ENCODE data around the gene DOK4. TPM values are rescaled to one million over a fixed set of nuclear protein-coding genes. Genes with fewer than 3 reads are reported as not detected.
"Not testable (repeated sequence)": the region's sequence is repeated elsewhere in the genome, so short reads cannot be mapped to it uniquely, and the experiment has no call there.

DOK4 gene
- total RNA-seq, 2 experiments from 2014 or later: 4.8 to 6.4 TPM

- peaks cover 50% of the 10 kb centered on the region for H3K36me3 Mint-ChIP-seq (ENCODE audit: low read depth)
- ATAC-seq (no peak), DNase-seq (no peak)
- peaks cover 29% of the 10 kb centered on the region for H3K4me1 Mint-ChIP-seq (ENCODE audit: low read depth)
- H3K4me3 Mint-ChIP-seq: no peak overlapping the region
- no peak overlapping the region for H3K27ac Mint-ChIP-seq
- POLR2A ChIA-PET: interaction anchor here (0.9 to 1.6 kb wide), 3 partner anchors 9 to 17 kb away, joined by 3 to 6 read pairs (median 4); partner anchors contain the start of genes CIAPIN1 and COQ9
- H3K9me3 Mint-ChIP-seq (ENCODE audit: insufficient read depth): no peaks in the 10 kb centered on the region
- CTCF ChIA-PET: interaction anchor here (1.2 to 6.6 kb wide), 4 partner anchors 11 to 164 kb away, joined by 4 to 63 read pairs (median 20); partner anchors contain the start of gene DOK4
- H3K27me3 Mint-ChIP-seq (ENCODE audit: low read depth): no peaks in the 10 kb centered on the region
These were observed 21.8 kb downstream of the DOK4 start for GRCh38 chr16:57464523-57464922.

GRCh38 chr16:57462978-57463362 lies 23.3 kb downstream of the DOK4 start:
- ATAC-seq (peak; percentile 55), DNase-seq (no peak)
- peaks cover 41% of the 10 kb centered on the region for H3K36me3 Mint-ChIP-seq (ENCODE audit: low read depth)
- no peaks in the 10 kb centered on the region for H3K9me3 Mint-ChIP-seq (ENCODE audit: insufficient read depth)
- POLR2A ChIA-PET: interaction anchor here (1.0 to 2.4 kb wide), 8 partner anchors 8 to 80 kb away, joined by 4 to 20 read pairs (median 6); partner anchors contain the start of genes ADGRG5, CIAPIN1, COQ9 and DOK4
- no peaks in the 10 kb centered on the region for H3K27me3 Mint-ChIP-seq (ENCODE audit: low read depth)
- peak overlapping the region; percentile 100 for H3K27ac Mint-ChIP-seq
- CTCF ChIA-PET: interaction anchor here (0.6 to 6.6 kb wide), 23 partner anchors 8 to 159 kb away, joined by 3 to 63 read pairs (median 6); partner anchors contain the start of genes ADGRG5, CIAPIN1, COQ9 and DOK4
- H3K4me1 Mint-ChIP-seq (ENCODE audit: low read depth): peaks cover 29% of the 10 kb centered on the region
- H3K4me3 Mint-ChIP-seq: peak overlapping the region; percentile 100

GRCh38 chr16:57462209-57462977 lies 23.9 kb downstream of the DOK4 start, which contains the start of gene POLR2C:
POLR2C (plus strand) TSS chr16:57462679; CDS start chr16:57462725, 46 bp downstream.
- Mint-ChIP-seq H3K9me3 (ENCODE audit: insufficient read depth) (no peaks in the 10 kb centered on the region), H3K36me3 (ENCODE audit: low read depth) (peaks cover 40% of the 10 kb centered on the region), H3K27ac (peak within 1 kb of the TSS; percentile 100), H3K4me1 (ENCODE audit: low read depth) (peaks cover 29% of the 10 kb centered on the region), H3K4me3 (peak within 1 kb of the TSS; percentile 100), H3K27me3 (ENCODE audit: low read depth) (no peaks in the 10 kb centered on the region)
- CTCF ChIA-PET: interaction anchor here (0.6 to 6.6 kb wide), 28 partner anchors 9 to 273 kb away, joined by 3 to 63 read pairs (median 6); partner anchors contain the start of genes ADGRG5, CIAPIN1, COQ9 and DOK4
- ATAC-seq (peak; percentile 97), DNase-seq (peak; percentile 95)
- POLR2A ChIA-PET: interaction anchor here (0.6 to 2.4 kb wide), 13 partner anchors 9 to 160 kb away, joined by 3 to 20 read pairs (median 5); partner anchors contain the start of genes ADGRG5, CIAPIN1, COQ9 and DOK4

- POLR2A ChIA-PET: no interaction called here
- no peaks in the 10 kb centered on the region for H3K27me3 Mint-ChIP-seq (ENCODE audit: low read depth)
- CTCF ChIA-PET: interaction anchor here (1.1 kb wide), 2 partner anchors 9 to 10 kb away, joined by 3 to 5 read pairs; partner anchors contain the start of gene POLR2C
- H3K36me3 Mint-ChIP-seq (ENCODE audit: low read depth): peaks cover 50% of the 10 kb centered on the region
- H3K9me3 Mint-ChIP-seq (ENCODE audit: insufficient read depth): no peaks in the 10 kb centered on the region
- no peak overlapping the region for H3K27ac Mint-ChIP-seq
- H3K4me1 Mint-ChIP-seq (ENCODE audit: low read depth): peaks cover 14% of the 10 kb centered on the region
- ATAC-seq (no peak), DNase-seq (no peak)
- H3K4me3 Mint-ChIP-seq: no peak overlapping the region
These were observed 34.3 kb downstream of the DOK4 start for GRCh38 chr16:57452021-57452420.

GRCh38 chr16:57447186-57447962 lies 38.9 kb downstream of the DOK4 start, which contains the start of the genes CIAPIN1 and COQ9:
CIAPIN1 (minus strand) TSS chr16:57447385; CDS start chr16:57440928, 6,457 bp downstream.
COQ9 (plus strand) TSS chr16:57447479; CDS start chr16:57447506, 27 bp downstream.
- DNase-seq (peak; percentile 96), ATAC-seq (peak; percentile 99)
- H3K4me3 Mint-ChIP-seq: peak within 1 kb of the TSS; percentile 93
- CTCF ChIA-PET: interaction anchor here (0.9 to 4.3 kb wide), 14 partner anchors 9 to 201 kb away, joined by 3 to 38 read pairs (median 4); partner anchors contain the start of genes ADGRG5 and POLR2C
- no peaks in the 10 kb centered on the region for H3K9me3 Mint-ChIP-seq (ENCODE audit: insufficient read depth)
- peak within 1 kb of the TSS; percentile 92 for H3K27ac Mint-ChIP-seq
- H3K27me3 Mint-ChIP-seq (ENCODE audit: low read depth): no peaks in the 10 kb centered on the region
- POLR2A ChIA-PET: interaction anchor here (0.6 to 2.3 kb wide), 21 partner anchors 8 to 202 kb away, joined by 3 to 20 read pairs (median 4); partner anchors contain the start of genes ARL2BP, DOK4 and POLR2C
- peaks cover 27% of the 10 kb centered on the region for H3K36me3 Mint-ChIP-seq (ENCODE audit: low read depth)
- H3K4me1 Mint-ChIP-seq (ENCODE audit: low read depth): peaks cover 30% of the 10 kb centered on the region

DNA sequence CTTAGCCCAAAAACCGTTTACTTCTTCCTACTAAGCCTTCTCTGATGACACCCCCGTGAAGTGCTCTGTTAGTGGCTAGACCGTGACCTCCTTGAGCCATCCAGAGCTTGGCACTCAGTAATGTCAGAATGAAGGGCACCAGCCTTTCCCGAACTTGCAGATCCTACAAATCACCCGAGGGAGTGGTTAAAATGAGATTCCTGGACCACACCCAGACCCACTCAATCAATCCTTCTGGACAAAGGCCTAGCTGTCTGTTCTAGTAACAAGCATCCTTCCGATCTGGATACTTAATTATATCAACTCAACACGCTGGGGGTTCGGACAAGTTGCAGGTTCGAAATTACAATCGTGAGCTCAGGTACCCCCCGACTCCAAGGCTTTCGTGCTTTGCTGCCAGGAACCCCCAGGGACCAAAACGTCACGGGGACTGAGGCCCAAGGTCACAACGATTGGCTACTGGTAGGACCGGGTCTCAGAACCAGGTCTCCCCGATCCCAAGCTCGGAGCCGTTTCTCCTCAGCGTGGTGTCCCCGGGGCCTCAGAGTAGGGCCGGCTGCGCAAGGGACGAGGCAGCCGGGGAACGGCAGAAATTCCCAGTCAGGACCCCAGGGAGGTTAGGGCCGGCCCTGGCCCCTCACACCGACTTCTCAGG lies 39.6 kb downstream of the DOK4 start:
- ATAC-seq (peak; percentile 32), DNase-seq (peak; percentile 37)
- H3K27ac Mint-ChIP-seq: peak overlapping the region; percentile 92
- no peaks in the 10 kb centered on the region for H3K27me3 Mint-ChIP-seq (ENCODE audit: low read depth)
- POLR2A ChIA-PET: interaction anchor here (0.6 to 2.3 kb wide), 20 partner anchors 7 to 201 kb away, joined by 3 to 20 read pairs (median 4); partner anchors contain the start of genes ARL2BP, DOK4 and POLR2C
- peaks cover 25% of the 10 kb centered on the region for H3K36me3 Mint-ChIP-seq (ENCODE audit: low read depth)
- H3K4me1 Mint-ChIP-seq (ENCODE audit: low read depth): peaks cover 30% of the 10 kb centered on the region
- H3K4me3 Mint-ChIP-seq: peak overlapping the region; percentile 93
- H3K9me3 Mint-ChIP-seq (ENCODE audit: insufficient read depth): no peaks in the 10 kb centered on the region
- CTCF ChIA-PET: interaction anchor here (0.9 to 4.3 kb wide), 14 partner anchors 8 to 201 kb away, joined by 3 to 38 read pairs (median 4); partner anchors contain the start of genes ADGRG5 and POLR2C

DNA sequence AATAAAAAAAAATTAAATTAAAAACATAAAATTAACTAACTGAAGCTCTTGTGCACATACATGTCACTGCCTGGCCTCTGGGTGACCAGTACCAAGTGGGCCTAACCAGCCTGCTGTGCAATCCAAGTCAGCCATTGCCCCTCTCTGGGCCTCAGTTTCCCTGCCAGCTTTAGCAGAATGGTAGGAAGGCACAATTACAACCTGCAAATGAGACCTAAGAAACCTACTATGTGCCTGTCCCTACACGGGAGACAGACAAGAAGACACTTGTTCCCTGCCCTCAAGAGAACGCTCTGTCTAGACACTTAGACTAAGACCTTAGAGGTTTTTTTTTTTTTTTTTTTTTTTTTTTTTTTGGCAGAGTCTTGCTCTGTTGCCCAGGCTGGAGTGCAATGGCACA lies 40.8 kb downstream of the DOK4 start:
- DNase-seq: no peak
- CTCF ChIA-PET: interaction anchor here (0.9 to 2.4 kb wide), 5 partner anchors 10 to 28 kb away, joined by 3 to 11 read pairs (median 4); partner anchors contain the start of gene POLR2C
- H3K4me3 Mint-ChIP-seq: peak overlapping the region; percentile 38
- peaks cover 28% of the 10 kb centered on the region for H3K4me1 Mint-ChIP-seq (ENCODE audit: low read depth)
- H3K36me3 Mint-ChIP-seq (ENCODE audit: low read depth): peaks cover 32% of the 10 kb centered on the region
- POLR2A ChIA-PET: interaction anchor here (1.3 kb wide), 1 partner anchor 21 kb away, joined by 4 read pairs; no protein-coding TSS in a partner anchor
- no peak for ATAC-seq
- no peaks in the 10 kb centered on the region for H3K27me3 Mint-ChIP-seq (ENCODE audit: low read depth)
- H3K27ac Mint-ChIP-seq: no peak overlapping the region
- H3K9me3 Mint-ChIP-seq (ENCODE audit: insufficient read depth): no peaks in the 10 kb centered on the region

- H3K36me3 Mint-ChIP-seq (ENCODE audit: low read depth): peaks cover 38% of the 10 kb centered on the region
- no peak overlapping the region for H3K4me3 Mint-ChIP-seq
- DNase-seq (no peak), ATAC-seq (no peak)
- peaks cover 7% of the 10 kb centered on the region for H3K9me3 Mint-ChIP-seq (ENCODE audit: insufficient read depth)
- POLR2A ChIA-PET: interaction anchor here (0.6 to 1.1 kb wide), 2 partner anchors 28 to 74 kb away, joined by 3 read pairs; no protein-coding TSS in a partner anchor
- CTCF ChIA-PET: interaction anchor here (1.2 to 2.4 kb wide), 5 partner anchors 12 to 27 kb away, joined by 3 to 11 read pairs (median 5); partner anchors contain the start of gene POLR2C
- H3K27ac Mint-ChIP-seq: no peak overlapping the region
- no peaks in the 10 kb centered on the region for H3K27me3 Mint-ChIP-seq (ENCODE audit: low read depth)
- peaks cover 26% of the 10 kb centered on the region for H3K4me1 Mint-ChIP-seq (ENCODE audit: low read depth)
These were observed 41.6 kb downstream of the DOK4 start for GRCh38 chr16:57444711-57445110.

DNA sequence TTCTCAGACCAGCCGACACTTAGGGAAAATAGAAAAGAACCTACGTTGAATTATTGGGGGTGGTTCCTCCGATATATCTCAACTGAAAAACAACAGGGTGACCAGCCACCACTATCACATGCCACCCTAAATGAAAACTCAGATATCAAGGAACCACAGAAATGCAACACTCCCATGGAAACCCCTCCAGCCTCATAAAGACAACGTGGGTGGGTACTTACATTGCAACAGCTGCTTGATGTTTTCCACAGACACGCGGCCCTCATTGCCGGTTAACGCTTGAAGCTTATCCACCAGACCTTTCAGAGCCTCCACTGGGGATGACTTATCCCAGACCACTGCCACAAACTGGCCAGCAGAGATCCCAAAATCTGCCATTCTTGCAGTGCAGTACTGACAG lies 45.7 kb downstream of the DOK4 start:
- H3K27ac Mint-ChIP-seq; CTCF ChIA-PET; H3K4me1 Mint-ChIP-seq (ENCODE audit: low read depth); POLR2A ChIA-PET; H3K9me3 Mint-ChIP-seq (ENCODE audit: insufficient read depth); DNase-seq; ATAC-seq; H3K4me3 Mint-ChIP-seq; H3K27me3 Mint-ChIP-seq (ENCODE audit: low read depth): not testable (repeated sequence)
- peaks cover 64% of the 10 kb centered on the region for H3K36me3 Mint-ChIP-seq (ENCODE audit: low read depth)

- H3K36me3 Mint-ChIP-seq (ENCODE audit: low read depth): peaks cover 67% of the 10 kb centered on the region
- not testable (repeated sequence) for H3K9me3 Mint-ChIP-seq (ENCODE audit: insufficient read depth); H3K4me3 Mint-ChIP-seq; ATAC-seq; H3K27me3 Mint-ChIP-seq (ENCODE audit: low read depth); H3K4me1 Mint-ChIP-seq (ENCODE audit: low read depth); H3K27ac Mint-ChIP-seq; DNase-seq
- ChIA-PET POLR2A (interaction anchor here (1.1 kb wide), 1 partner anchor 7 kb away, joined by 3 read pairs; the partner anchor contains the start of genes CIAPIN1 and COQ9), CTCF (interaction anchor here (0.8 to 2.8 kb wide), 3 partner anchors 9 to 80 kb away, joined by 3 to 15 read pairs (median 8); no protein-coding TSS in a partner anchor)
These were observed 46.3 kb downstream of the DOK4 start for GRCh38 chr16:57439947-57440346.
